Colonic mucosa (tissue), 4 donors: Measurements from ENCODE around the gene INPP4A. TPM values are rescaled to one million over a fixed set of nuclear protein-coding genes. Genes with fewer than 3 reads are reported as not detected.

Experiments used
- DNase-seq: peaks from one replicate; pipeline ENCODE4 v3.0.0-alpha.2; 2020
- H3K27ac ChIP-seq: fragments of 200-600 bp; one replicate; pipeline ENCODE4 v1.8.0; 2021
- H3K27me3 ChIP-seq: fragments of 200-600 bp; one replicate; pipeline ENCODE4 v1.8.0; 2021
- H3K36me3 ChIP-seq: fragments of 200-600 bp; one replicate; pipeline ENCODE4 v1.8.0; 2021
- H3K4me1 ChIP-seq: fragments of 200-600 bp; one replicate; pipeline ENCODE4 v1.8.0; 2021; ENCODE audit warnings: mild to moderate bottlenecking
- H3K4me3 ChIP-seq: fragments of 200-600 bp; one replicate; pipeline ENCODE4 v1.8.0; 2021
- H3K9ac ChIP-seq, 2 donors: one replicate each; pipeline ENCODE4 v1.7.0; 2013; ENCODE audit warnings: control low read depth in 2 of 2, low read depth in 2 of 2, low read length in 2 of 2
- H3K9me3 ChIP-seq: fragments of 200-600 bp; one replicate; pipeline ENCODE4 v1.8.0; 2021
- intact Hi-C: fragments of 100-400 bp; cut with DNase I; formaldehyde crosslinking; loops from one replicate; pipeline ENCODE4 v1.14.1; 2022
- total RNA-seq, 2 donors: library from RNA; stranded (reverse); fragmentation: NEBNext Ultra II Directional in 1 of 2; extraction: Animal tissue kit (Norgen Biotek cat#: 25700) in 1 of 2; gene quantifications; one replicate each; pipeline ENCODE4 v1.2.1, GENCODE V29; 2021
- TF ChIP-seq, protein P1 (sequence below): fragments of 200-600 bp; IDR thresholded peaks from one replicate; pipeline ENCODE4 v1.8.0; 2022; ENCODE audit warnings: antibody characterized with exemption, mild to moderate bottlenecking
- donor health status: healthy.
- donor health status: DM: no; HTN: no; CAD: no.
- donor health status: DM: no; HTN: no; CAD: no.

INPP4A gene
- total RNA-seq, 2 donors from 2014 or later = 11.5 to 17.9 TPM

DNA sequence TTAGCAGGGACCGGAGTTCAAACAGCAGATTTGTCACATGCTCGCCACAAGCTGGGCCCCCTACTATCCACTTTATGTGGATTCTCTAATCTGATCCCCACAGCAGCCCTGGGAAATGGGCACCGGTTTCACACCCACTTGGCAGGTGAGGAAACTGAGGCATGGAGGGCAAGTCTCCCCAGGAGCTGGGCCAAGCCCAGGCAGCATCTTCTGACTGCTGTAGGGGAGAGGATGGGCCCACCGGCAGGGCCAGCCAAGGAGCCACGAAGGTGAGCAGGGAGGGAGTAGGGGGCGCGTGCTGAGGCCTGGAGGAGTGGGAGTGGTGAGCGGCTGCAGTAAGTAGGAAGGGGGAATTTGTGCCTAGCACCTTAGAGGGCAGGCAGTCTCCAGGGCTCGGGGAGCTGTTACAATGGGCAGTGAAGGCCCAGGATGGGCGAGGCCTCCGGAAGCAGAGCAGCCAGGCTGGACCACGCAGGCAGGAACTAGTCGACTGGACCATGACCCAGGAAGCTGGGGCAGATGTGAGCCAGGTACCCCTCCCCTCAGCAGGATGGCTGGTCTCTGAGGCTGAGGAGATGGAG lies 126.6 kb downstream of the INPP4A start:
- Histone ChIP-seq H3K27ac (no peak overlapping the region), H3K9me3 (no peaks in the 10 kb centered on the region), H3K4me1 (no peaks in the 10 kb centered on the region), H3K4me3 (no peak overlapping the region), H3K27me3 (no peaks in the 10 kb centered on the region), H3K9ac (no peak overlapping the region), H3K36me3 (no peaks in the 10 kb centered on the region)
- DNase-seq = no peak
- intact Hi-C loops = no loop called here
- TF ChIP-seq, protein P1, sequence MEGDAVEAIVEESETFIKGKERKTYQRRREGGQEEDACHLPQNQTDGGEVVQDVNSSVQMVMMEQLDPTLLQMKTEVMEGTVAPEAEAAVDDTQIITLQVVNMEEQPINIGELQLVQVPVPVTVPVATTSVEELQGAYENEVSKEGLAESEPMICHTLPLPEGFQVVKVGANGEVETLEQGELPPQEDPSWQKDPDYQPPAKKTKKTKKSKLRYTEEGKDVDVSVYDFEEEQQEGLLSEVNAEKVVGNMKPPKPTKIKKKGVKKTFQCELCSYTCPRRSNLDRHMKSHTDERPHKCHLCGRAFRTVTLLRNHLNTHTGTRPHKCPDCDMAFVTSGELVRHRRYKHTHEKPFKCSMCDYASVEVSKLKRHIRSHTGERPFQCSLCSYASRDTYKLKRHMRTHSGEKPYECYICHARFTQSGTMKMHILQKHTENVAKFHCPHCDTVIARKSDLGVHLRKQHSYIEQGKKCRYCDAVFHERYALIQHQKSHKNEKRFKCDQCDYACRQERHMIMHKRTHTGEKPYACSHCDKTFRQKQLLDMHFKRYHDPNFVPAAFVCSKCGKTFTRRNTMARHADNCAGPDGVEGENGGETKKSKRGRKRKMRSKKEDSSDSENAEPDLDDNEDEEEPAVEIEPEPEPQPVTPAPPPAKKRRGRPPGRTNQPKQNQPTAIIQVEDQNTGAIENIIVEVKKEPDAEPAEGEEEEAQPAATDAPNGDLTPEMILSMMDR = no peak

DNA sequence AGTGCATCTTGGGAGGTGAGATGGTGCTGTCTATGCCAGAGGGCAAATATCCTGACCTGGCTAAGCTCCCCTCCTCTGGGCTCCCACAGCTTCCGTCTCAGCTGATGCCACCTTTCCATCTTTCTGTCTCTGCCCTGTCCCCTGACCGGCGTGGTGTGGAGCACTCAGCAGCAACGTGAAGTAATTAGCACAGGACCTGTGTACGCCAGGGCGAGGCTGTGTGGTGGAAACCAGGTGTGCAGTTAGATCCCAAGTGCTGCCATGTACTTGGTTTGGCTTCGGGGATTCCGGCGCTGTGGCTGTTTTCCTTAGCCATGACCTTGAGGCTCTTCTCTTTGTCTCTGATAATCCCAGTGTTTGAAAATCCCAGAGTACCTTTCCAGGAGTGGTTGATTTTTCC lies 127.1 kb downstream of the INPP4A start:
- Histone ChIP-seq H3K9me3 (no peaks in the 10 kb centered on the region), H3K4me1 (no peaks in the 10 kb centered on the region), H3K27me3 (no peaks in the 10 kb centered on the region), H3K27ac (no peak overlapping the region), H3K4me3 (no peak overlapping the region), H3K36me3 (no peaks in the 10 kb centered on the region), H3K9ac (no peak overlapping the region)
- intact Hi-C loops = no loop called here
- TF ChIP-seq, protein P1 = no peak
- no peak for DNase-seq

DNA sequence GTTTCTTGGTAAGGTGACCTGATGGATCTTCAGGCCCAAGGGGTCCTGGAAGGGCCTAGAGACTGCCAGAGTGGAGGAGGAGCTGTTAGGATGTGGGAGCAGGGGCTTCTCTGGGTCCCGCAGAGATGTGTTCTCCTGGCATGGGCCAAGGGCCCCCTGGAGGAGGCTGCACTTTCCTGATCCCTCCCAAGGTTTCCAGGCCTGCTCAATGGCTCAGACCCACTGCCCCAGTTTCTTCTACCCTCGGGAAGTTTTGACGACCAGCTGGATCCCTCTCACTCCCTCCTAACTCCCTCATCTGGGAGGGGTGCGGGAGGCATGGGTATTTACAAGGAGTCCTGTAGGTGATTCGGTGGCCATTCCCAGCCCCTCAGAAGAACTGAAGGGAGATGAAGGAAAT lies 127.6 kb downstream of the INPP4A start:
- no peaks in the 10 kb centered on the region for H3K27me3 ChIP-seq
- no peak overlapping the region for H3K4me3 ChIP-seq
- H3K9ac ChIP-seq = no peak overlapping the region
- no peak for DNase-seq
- no peaks in the 10 kb centered on the region for H3K9me3 ChIP-seq
- H3K27ac ChIP-seq = no peak overlapping the region
- TF ChIP-seq, protein P1 = no peak
- no peaks in the 10 kb centered on the region for H3K36me3 ChIP-seq
- intact Hi-C loops = no loop called here
- H3K4me1 ChIP-seq = no peaks in the 10 kb centered on the region

DNA sequence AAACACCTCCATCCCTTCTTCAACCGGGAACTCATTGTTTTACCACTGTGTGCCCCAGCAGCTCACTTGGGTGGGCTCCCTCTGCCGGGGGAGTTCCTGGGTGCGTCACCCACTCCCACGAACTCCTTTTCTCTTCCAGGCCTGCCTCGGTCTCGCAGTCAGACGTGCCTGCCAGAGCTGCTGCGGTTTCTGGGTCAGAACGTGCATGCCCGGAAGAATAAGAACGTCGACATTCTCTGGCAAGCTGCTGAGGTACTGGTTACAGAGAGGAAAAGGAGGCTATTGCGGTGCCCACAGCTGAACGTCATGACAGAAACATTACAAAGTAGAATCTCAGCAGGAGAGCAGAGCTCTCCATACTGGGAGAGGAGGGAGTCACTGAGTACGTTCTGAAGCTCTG lies 128.0 kb downstream of the INPP4A start:
- no peaks in the 10 kb centered on the region for H3K9me3 ChIP-seq
- intact Hi-C loops = no loop called here
- H3K4me3 ChIP-seq = no peak overlapping the region
- H3K27me3 ChIP-seq = no peaks in the 10 kb centered on the region
- TF ChIP-seq, protein P1 = no peak
- H3K27ac ChIP-seq = no peak overlapping the region
- H3K9ac ChIP-seq = no peak overlapping the region
- no peaks in the 10 kb centered on the region for H3K4me1 ChIP-seq
- DNase-seq = no peak
- no peaks in the 10 kb centered on the region for H3K36me3 ChIP-seq

DNA sequence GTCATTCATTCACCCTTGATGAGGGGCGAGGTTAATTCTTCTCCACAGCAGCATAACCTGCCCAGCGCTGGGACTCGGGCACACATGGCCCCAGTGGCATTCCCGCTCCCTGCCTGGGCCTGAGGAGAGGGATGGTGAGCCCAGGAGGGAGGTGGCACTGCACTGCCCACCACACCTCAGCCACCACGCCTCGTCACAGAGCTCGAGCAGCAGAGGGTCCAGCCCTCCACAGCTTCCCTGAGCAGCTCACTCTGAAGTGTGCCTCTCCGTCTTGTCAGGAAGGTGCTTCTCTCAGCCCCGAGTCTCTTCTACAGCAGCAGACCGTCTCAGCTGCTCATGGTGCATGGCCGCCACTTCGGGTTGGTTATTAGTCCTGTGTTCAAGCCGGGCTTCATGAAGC lies 128.8 kb downstream of the INPP4A start:
- Histone ChIP-seq H3K36me3 (no peaks in the 10 kb centered on the region), H3K27me3 (no peaks in the 10 kb centered on the region), H3K4me3 (no peak overlapping the region), H3K9me3 (no peaks in the 10 kb centered on the region), H3K9ac (no peak overlapping the region), H3K4me1 (no peaks in the 10 kb centered on the region), H3K27ac (no peak overlapping the region)
- TF ChIP-seq, protein P1 = no peak
- no peak for DNase-seq
- intact Hi-C loops = no loop called here
